GM12878 (cell line): ENCODE results near the gene MRTFA. TPM values are rescaled to one million over a fixed set of nuclear protein-coding genes. Genes with fewer than 3 reads are reported as not detected.
A peak's percentile ranks its signal among the peaks of the same experiment; 100 is the strongest.

Source experiments
- ASH2L ChIP-seq: fragments of 300-600, 200-600 bp; sonication (generic); IDR thresholded peaks from 2 replicates; pipeline ENCODE4 v1.6.1; 2017; ENCODE audit warnings: low read depth, mild to moderate bottlenecking, borderline replicate concordance
- ATF7 ChIP-seq: fragments of 450-650 bp; IDR thresholded peaks from 2 replicates; pipeline ENCODE4 v1.6.1; 2016; ENCODE audit warnings: low read depth, mild to moderate bottlenecking
- CEBPZ ChIP-seq: fragments of 150-350 bp; IDR thresholded peaks from 2 replicates; pipeline ENCODE4 v1.6.1; 2016; ENCODE audit warnings: low read depth, low read length
- CREB1 ChIP-seq: IDR thresholded peaks from 2 replicates; pipeline ENCODE4 v1.6.1; 2012; ENCODE audit warnings: low read depth, mild to moderate bottlenecking, inconsistent platforms
- HDAC2 ChIP-seq: fragments of 200-600 bp; sonication (generic); IDR thresholded peaks from 2 replicates; pipeline ENCODE4 v1.6.1; 2017
- MEF2B ChIP-seq: fragments of 450-650 bp; IDR thresholded peaks from 2 replicates; pipeline ENCODE4 v1.6.1; 2018; ENCODE audit warnings: mild to moderate bottlenecking, moderate library complexity; ENCODE audit not compliant: partially characterized antibody, poor library complexity, severe bottlenecking
- MTA3 ChIP-seq: IDR thresholded peaks from 2 replicates; pipeline ENCODE4 v1.6.1; 2012; ENCODE audit warnings: low read length, inconsistent platforms, borderline replicate concordance
- POLR2A ChIP-seq: IDR thresholded peaks from 2 replicates; pipeline ENCODE4 v1.6.1; 2011; ENCODE audit warnings: low read depth, mild to moderate bottlenecking, low read length
- POU2F2 ChIP-seq: IDR thresholded peaks from 3 replicates; pipeline ENCODE4 v1.6.1; 2011; ENCODE audit warnings: low read depth, mild to moderate bottlenecking, low read length, borderline replicate concordance
- RAD21 ChIP-seq: IDR thresholded peaks from 2 replicates; pipeline ENCODE4 v1.6.1; 2011; ENCODE audit warnings: mild to moderate bottlenecking, low read depth, low read length, moderate library complexity; ENCODE audit not compliant: insufficient read depth
- RELA ChIP-seq: fragments of 450-650 bp; IDR thresholded peaks from 2 replicates; pipeline ENCODE4 v1.8.0; 2014; ENCODE audit warnings: borderline replicate concordance; ENCODE audit not compliant: partially characterized antibody
- SIX5 ChIP-seq: IDR thresholded peaks from 2 replicates; pipeline ENCODE4 v1.6.1; 2011; ENCODE audit warnings: mild to moderate bottlenecking, low read depth, low read length, moderate library complexity; ENCODE audit not compliant: severe bottlenecking
- SREBF2 ChIP-seq: IDR thresholded peaks from 2 replicates; pipeline ENCODE4 v1.6.1; 2012; ENCODE audit warnings: mild to moderate bottlenecking, low read length
- USF2 ChIP-seq: IDR thresholded peaks from 2 replicates; pipeline ENCODE4 v1.6.1; 2011; ENCODE audit warnings: low read depth, low read length, improper control_type of control experiment, borderline replicate concordance
- ZBTB11 ChIP-seq: fragments of 450-650 bp; formaldehyde crosslinking; IDR thresholded peaks from 2 replicates; pipeline ENCODE4 v1.5.0; 2022; ENCODE audit warnings: mild to moderate bottlenecking, missing genetic modification characterization
- polyA plus RNA-seq, 11 experiments: library from polyadenylated mRNA; depleted of rRNA in 4 of 11; unstranded in 6 of 11; stranded (reverse) in 5 of 11; fragments of >200 nt; fragmentation: Nextera tagmentation in 4 of 11; fragmentation: Illumina TruSeq in 1 of 11; extraction: Ambion mirVana in 4 of 11; extraction: Trizol in 1 of 11; gene quantifications; 1 replicate in 1 of 11; 2 replicates in 10 of 11; pipeline versions ENCODE4 v1.2.1 to v1.2.3, GENCODE V29; 2011 to 2016; ENCODE audit warnings: inconsistent platforms in 2 of 11, missing spikeins in 2 of 11, low read depth in 1 of 11
- total RNA-seq, 4 experiments: library from RNA; depleted of rRNA in 3 of 4; stranded (reverse); fragments of >200 nt in 3 of 4; fragmentation: Illumina TruSeq in 1 of 4; extraction: Trizol in 1 of 4; gene quantifications; 2 replicates each; pipeline versions ENCODE4 v1.2.1 to v1.2.3, GENCODE V29; 2013 to 2021
- TF ChIP-seq, protein P1 (sequence below): fragments of 450-650 bp; formaldehyde crosslinking; IDR thresholded peaks from 2 replicates; pipeline ENCODE4 v1.4.0; 2022; ENCODE audit warnings: mild to moderate bottlenecking, moderate library complexity

MRTFA gene
- total and polyA plus RNA-seq, 10 of the 15 experiments (the other 5 are each of a cell fraction or from before 2014, with no cell fraction given), result 2.0 to 63.9 (median 17.9) TPM

DNA sequence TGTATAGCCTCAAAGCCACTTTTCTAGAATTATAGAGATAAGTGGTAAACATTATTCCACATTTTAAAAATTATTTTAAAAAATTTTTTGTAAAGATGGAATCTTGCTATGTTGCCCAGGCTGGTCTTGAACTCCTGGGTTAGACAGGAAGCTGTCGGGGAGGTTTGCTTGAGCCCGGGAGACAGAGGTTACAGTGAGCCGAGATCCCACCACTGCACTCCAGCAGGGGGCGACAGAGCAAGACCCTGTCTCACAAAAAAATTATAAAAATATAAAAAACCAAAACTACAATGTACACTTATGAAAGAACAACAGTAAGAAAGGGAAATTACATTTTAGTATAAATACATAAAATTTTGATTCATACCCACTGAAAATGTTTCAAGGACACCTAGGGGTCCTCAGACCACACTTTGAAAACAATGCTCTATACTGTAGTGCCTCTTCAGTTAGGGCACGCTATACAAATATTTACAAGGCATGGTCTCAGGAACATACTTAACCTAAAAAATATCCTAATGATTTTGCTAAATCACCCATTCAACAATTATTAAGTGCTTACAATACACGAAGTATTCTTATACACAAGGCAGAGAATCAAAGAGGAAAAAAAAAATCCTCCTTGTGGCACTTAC is 111.2 kb downstream of the MRTFA start (continued):
- TF ChIP-seq RELA (no peak), ATF7 (no peak), RAD21 (peak; percentile 68), ZBTB11 (CRISPR knock-in tag) (no peak), POLR2A (no peak), CEBPZ (no peak), HDAC2 (no peak), MTA3 (no peak), USF2 (no peak), POU2F2 (no peak), SREBF2 (no peak), CREB1 (no peak), MEF2B (no peak), SIX5 (no peak), ASH2L (no peak)
- TF ChIP-seq, protein P1, sequence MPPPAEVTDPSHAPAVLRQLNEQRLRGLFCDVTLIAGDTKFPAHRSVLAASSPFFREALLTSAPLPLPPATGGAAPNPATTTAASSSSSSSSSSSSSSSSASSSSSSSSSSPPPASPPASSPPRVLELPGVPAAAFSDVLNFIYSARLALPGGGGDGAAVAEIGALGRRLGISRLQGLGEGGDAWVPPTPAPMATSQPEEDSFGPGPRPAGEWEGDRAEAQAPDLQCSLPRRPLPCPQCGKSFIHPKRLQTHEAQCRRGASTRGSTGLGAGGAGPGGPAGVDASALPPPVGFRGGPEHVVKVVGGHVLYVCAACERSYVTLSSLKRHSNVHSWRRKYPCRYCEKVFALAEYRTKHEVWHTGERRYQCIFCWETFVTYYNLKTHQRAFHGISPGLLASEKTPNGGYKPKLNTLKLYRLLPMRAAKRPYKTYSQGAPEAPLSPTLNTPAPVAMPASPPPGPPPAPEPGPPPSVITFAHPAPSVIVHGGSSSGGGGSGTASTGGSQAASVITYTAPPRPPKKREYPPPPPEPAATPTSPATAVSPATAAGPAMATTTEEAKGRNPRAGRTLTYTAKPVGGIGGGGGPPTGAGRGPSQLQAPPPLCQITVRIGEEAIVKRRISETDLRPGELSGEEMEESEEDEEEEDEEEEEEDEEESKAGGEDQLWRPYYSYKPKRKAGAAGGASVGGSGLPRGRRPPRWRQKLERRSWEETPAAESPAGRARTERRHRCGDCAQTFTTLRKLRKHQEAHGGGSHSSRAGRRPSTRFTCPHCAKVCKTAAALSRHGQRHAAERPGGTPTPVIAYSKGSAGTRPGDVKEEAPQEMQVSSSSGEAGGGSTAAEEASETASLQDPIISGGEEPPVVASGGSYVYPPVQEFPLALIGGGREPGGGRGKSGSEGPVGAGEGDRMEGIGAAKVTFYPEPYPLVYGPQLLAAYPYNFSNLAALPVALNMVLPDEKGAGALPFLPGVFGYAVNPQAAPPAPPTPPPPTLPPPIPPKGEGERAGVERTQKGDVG (CRISPR knock-in tag), result no peak
